Cardiac fibroblast (primary cell): Measurements from ENCODE around the gene CLDND1.

Experiments used
- DNase-seq, 2 donors: peaks; one replicate each; pipeline versions ENCODE4 v3.0.0 to v3.0.0-alpha.2; 2010; ENCODE audit warnings: low read depth in 2 of 2
- H3K4me3 ChIP-seq, 2 donors: replicated peaks in 1 of 2; 1 replicate in 1 of 2; 2 replicates in 1 of 2; pipeline ENCODE4 v1.5.1; 2011; ENCODE audit warnings: low read depth in 2 of 2, low read length in 2 of 2, mild to moderate bottlenecking in 2 of 2, moderate library complexity in 1 of 2
- CTCF ChIP-seq: IDR thresholded peaks from one replicate; pipeline ENCODE4 v1.5.1; 2011; ENCODE audit warnings: low read depth, mild to moderate bottlenecking, low read length, inconsistent platforms

The CLDND1 gene

GRCh38 chr3:98522544-98523281 is at the start of gene CLDND1:
Gene CLDND1 (minus strand): TSS chr3:98522902. CDS start chr3:98521424, 1,478 bp downstream.
- peak within 1 kb of the TSS; percentile 73 to 83 for H3K4me3 ChIP-seq
- peak; percentile 97 to 98 for DNase-seq
- no peak for TF ChIP-seq CTCF

GRCh38 chr3:98568402-98568801 is 45.7 kb upstream of the CLDND1 start:
- no peak overlapping the region for H3K4me3 ChIP-seq
- DNase-seq: no peak
- no peak for TF ChIP-seq CTCF

- no peak for TF ChIP-seq CTCF
- DNase-seq: no peak
- H3K4me3 ChIP-seq: no peak overlapping the region
These were observed 45.1 kb upstream of the CLDND1 start for GRCh38 chr3:98567666-98568270.

GRCh38 chr3:98565843-98566242 is 43.1 kb upstream of the CLDND1 start:
- DNase-seq: no peak
- TF ChIP-seq CTCF: no peak
- H3K4me3 ChIP-seq: no peak overlapping the region

- no peak for TF ChIP-seq CTCF
- no peak for DNase-seq
- no peak overlapping the region for H3K4me3 ChIP-seq
These were observed 42.5 kb upstream of the CLDND1 start for GRCh38 chr3:98565237-98565643.

- no peak for TF ChIP-seq CTCF
- no peak overlapping the region for H3K4me3 ChIP-seq
- no peak for DNase-seq
These were observed 41.7 kb upstream of the CLDND1 start for GRCh38 chr3:98564282-98565005.
